HEK293 (cell line): ENCODE results near the gene TRAPPC11.

Experiments used
- CTCF ChIA-PET: fragments of 350-600 bp; formaldehyde crosslinking; extraction: SDS; loops from one replicate; lab custom pipeline; 2021; ENCODE audit warnings: antibody characterized with exemption; lab: Yijun Ruan, JAX
- POLR2A ChIA-PET: fragments of 300-600 bp; formaldehyde crosslinking; extraction: SDS; loops from one replicate; lab custom pipeline; 2020; ENCODE audit warnings: antibody characterized with exemption, inconsistent platforms; lab: Yijun Ruan, JAX
- H3K27ac ChIP-seq: fragments of 200-500 bp; sonication (Bioruptor generic); 2 replicates; pipeline ENCODE4 v1.5.1; 2014; ENCODE audit warnings: low read depth, low read length, control low read depth, inconsistent platforms; ENCODE audit errors: extremely low read depth
- H3K36me3 ChIP-seq, 2 experiments: fragments of 200-500 bp in 1 of 2; sonication (Bioruptor generic) in 1 of 2; 1 replicate in 1 of 2; 2 replicates in 1 of 2; pipeline ENCODE4 v1.5.1; 2014 to 2017; ENCODE audit warnings: inconsistent platforms in 2 of 2, low read length in 2 of 2; ENCODE audit not compliant: control insufficient read depth in 2 of 2, insufficient read depth in 1 of 2
- H3K4me1 ChIP-seq: fragments of 200-500 bp; sonication (Bioruptor generic); 2 replicates; pipeline ENCODE4 v1.5.1; 2014; ENCODE audit warnings: mild to moderate bottlenecking, low read length, inconsistent platforms; ENCODE audit not compliant: control insufficient read depth, insufficient read depth
- H3K4me3 ChIP-seq: 2 replicates; pipeline ENCODE4 v1.5.1; 2011; ENCODE audit warnings: low read depth, mild to moderate bottlenecking, control low read depth, low read length, moderate library complexity
- H3K9me3 ChIP-seq: fragments of 200-500 bp; sonication (Bioruptor generic); 2 replicates; pipeline ENCODE4 v1.5.1; 2014; ENCODE audit warnings: low read depth, low read length, inconsistent platforms; ENCODE audit not compliant: control insufficient read depth, insufficient read depth
- ATF2 ChIP-seq: fragments of 450-650 bp; formaldehyde crosslinking; IDR thresholded peaks from 2 replicates; pipeline ENCODE4 v1.5.1; 2016; ENCODE audit warnings: missing biosample characterization, missing genetic modification characterization, low read depth
- ELK4 ChIP-seq: IDR thresholded peaks from 2 replicates; pipeline ENCODE4 v1.6.1; 2011; ENCODE audit warnings: mild to moderate bottlenecking, low read depth, low read length, borderline replicate concordance
- GLIS1 ChIP-seq: fragments of 450-650 bp; formaldehyde crosslinking; IDR thresholded peaks from 2 replicates; pipeline ENCODE4 v1.5.1; 2016; ENCODE audit warnings: missing biosample characterization, missing genetic modification characterization
- INSM2 ChIP-seq: fragments of 450-650 bp; formaldehyde crosslinking; IDR thresholded peaks from 2 replicates; pipeline ENCODE4 v1.5.1; 2016; ENCODE audit warnings: missing biosample characterization, missing genetic modification characterization
- KLF1 ChIP-seq: fragments of 450-650 bp; formaldehyde crosslinking; IDR thresholded peaks from 2 replicates; pipeline ENCODE4 v1.5.1; 2016; ENCODE audit warnings: missing biosample characterization, missing genetic modification characterization
- MZF1 ChIP-seq: fragments of 450-650 bp; formaldehyde crosslinking; IDR thresholded peaks from 2 replicates; pipeline ENCODE4 v1.5.1; 2017; ENCODE audit warnings: missing biosample characterization, missing genetic modification characterization, borderline replicate concordance
- PATZ1 ChIP-seq: fragments of 450-650 bp; formaldehyde crosslinking; IDR thresholded peaks from 2 replicates; pipeline ENCODE4 v1.5.1; 2016; ENCODE audit warnings: missing biosample characterization, missing genetic modification characterization
- PRDM1 ChIP-seq: fragments of 450-650 bp; formaldehyde crosslinking; IDR thresholded peaks from 2 replicates; pipeline ENCODE4; 2016; ENCODE audit warnings: missing biosample characterization, missing genetic modification characterization
- TSHZ1 ChIP-seq: fragments of 450-650 bp; formaldehyde crosslinking; IDR thresholded peaks from 2 replicates; pipeline ENCODE4 v1.5.1; 2016; ENCODE audit warnings: missing biosample characterization, missing genetic modification characterization, borderline replicate concordance
- YY1 ChIP-seq: fragments of 450-650 bp; formaldehyde crosslinking; IDR thresholded peaks from 2 replicates; pipeline ENCODE4 v1.5.1; 2018; ENCODE audit warnings: missing biosample characterization, missing genetic modification characterization
- ZFP41 ChIP-seq: fragments of 450-650 bp; formaldehyde crosslinking; IDR thresholded peaks from 2 replicates; pipeline ENCODE4 v1.5.1; 2016; ENCODE audit warnings: missing biosample characterization, missing genetic modification characterization, borderline replicate concordance
- ZFP69B ChIP-seq: fragments of 450-650 bp; formaldehyde crosslinking; IDR thresholded peaks from 2 replicates; pipeline ENCODE4 v1.5.1; 2016; ENCODE audit warnings: missing biosample characterization, missing genetic modification characterization
- ZNF121 ChIP-seq: fragments of 450-650 bp; formaldehyde crosslinking; IDR thresholded peaks from 2 replicates; pipeline ENCODE4 v1.5.1; 2016; ENCODE audit warnings: missing biosample characterization, missing genetic modification characterization
- ZNF221 ChIP-seq: fragments of 450-650 bp; formaldehyde crosslinking; IDR thresholded peaks from 2 replicates; pipeline ENCODE4 v1.5.1; 2017; ENCODE audit warnings: missing biosample characterization, missing genetic modification characterization, borderline replicate concordance
- ZNF223 ChIP-seq: fragments of 450-650 bp; formaldehyde crosslinking; IDR thresholded peaks from 2 replicates; pipeline ENCODE4 v1.5.1; 2016; ENCODE audit warnings: missing biosample characterization, missing genetic modification characterization
- ZNF302 ChIP-seq: fragments of 450-650 bp; formaldehyde crosslinking; IDR thresholded peaks from 2 replicates; pipeline ENCODE4 v1.5.1; 2016; ENCODE audit warnings: missing biosample characterization, missing genetic modification characterization, low read depth
- ZNF501 ChIP-seq: fragments of 450-650 bp; formaldehyde crosslinking; IDR thresholded peaks from 2 replicates; pipeline ENCODE4 v1.5.1; 2016; ENCODE audit warnings: missing biosample characterization, missing genetic modification characterization
- ZNF513 ChIP-seq: fragments of 450-650 bp; IDR thresholded peaks from 2 replicates; pipeline ENCODE4 v1.5.1; 2018; ENCODE audit warnings: missing biosample characterization, missing genetic modification characterization
- ZNF549 ChIP-seq: fragments of 450-650 bp; IDR thresholded peaks from 2 replicates; pipeline ENCODE4 v1.5.1; 2018; ENCODE audit warnings: missing biosample characterization, missing genetic modification characterization, mild to moderate bottlenecking, inconsistent platforms, moderate library complexity
- ZNF629 ChIP-seq: fragments of 450-650 bp; formaldehyde crosslinking; IDR thresholded peaks from 2 replicates; pipeline ENCODE4 v1.5.1; 2017; ENCODE audit warnings: missing biosample characterization, missing genetic modification characterization
- ZNF677 ChIP-seq: fragments of 450-650 bp; IDR thresholded peaks from 2 replicates; pipeline ENCODE4 v1.5.0; 2018; ENCODE audit warnings: missing biosample characterization, mild to moderate bottlenecking, missing genetic modification characterization, moderate library complexity
- ZNF785 ChIP-seq: fragments of 450-650 bp; formaldehyde crosslinking; IDR thresholded peaks from 2 replicates; pipeline ENCODE4 v1.5.1; 2016; ENCODE audit warnings: missing biosample characterization, missing genetic modification characterization
- ZNF792 ChIP-seq: fragments of 450-650 bp; formaldehyde crosslinking; IDR thresholded peaks from 2 replicates; pipeline ENCODE4 v1.5.1; 2016; ENCODE audit warnings: missing biosample characterization, missing genetic modification characterization

Gene TRAPPC11

GRCh38 chr4:183732296-183732695 is 73.2 kb downstream of the TRAPPC11 start:
- H3K36me3 ChIP-seq = no peaks in the 10 kb centered on the region
- no peak for TF ChIP-seq ZNF629 (tag by site-specific recombination)
- TF ChIP-seq PRDM1 (tag by site-specific recombination) = no peak
- no peak for TF ChIP-seq YY1 (tag by site-specific recombination)
- TF ChIP-seq GLIS1 = no peak
- TF ChIP-seq KLF1 (tag by site-specific recombination) = no peak
- TF ChIP-seq ZNF501 (tag by site-specific recombination) = no peak
- TF ChIP-seq ZNF302 (tag by site-specific recombination) = no peak
- no peak for TF ChIP-seq ATF2 (tag by site-specific recombination)
- TF ChIP-seq ZNF513 = no peak
- no peak for TF ChIP-seq ZNF677 (tag by site-specific recombination)
- no peak for TF ChIP-seq ZFP69B
- TF ChIP-seq ELK4 = no peak
- no peak for TF ChIP-seq ZNF121
- no peak for TF ChIP-seq MZF1 (tag by site-specific recombination)
- TF ChIP-seq ZNF785 (tag by site-specific recombination) = no peak
- TF ChIP-seq ZNF549 = no peak
- TF ChIP-seq PATZ1 (tag by site-specific recombination) = no peak
- POLR2A ChIA-PET = no interaction called here
- no peak overlapping the region for H3K27ac ChIP-seq
- H3K4me1 ChIP-seq = no peaks in the 10 kb centered on the region
- H3K4me3 ChIP-seq = no peak overlapping the region
- CTCF ChIA-PET = no interaction called here
- H3K9me3 ChIP-seq = no peaks in the 10 kb centered on the region

GRCh38 chr4:183733181-183733580 is 74.1 kb downstream of the TRAPPC11 start:
- H3K27ac ChIP-seq = no peak overlapping the region
- POLR2A ChIA-PET = no interaction called here
- H3K4me3 ChIP-seq = no peak overlapping the region
- CTCF ChIA-PET = no interaction called here
- no peaks in the 10 kb centered on the region for H3K36me3 ChIP-seq
- no peaks in the 10 kb centered on the region for H3K9me3 ChIP-seq
- no peaks in the 10 kb centered on the region for H3K4me1 ChIP-seq
- TF ChIP-seq TSHZ1 (tag by site-specific recombination) (no peak), ZNF792 (no peak), ZFP41 (tag by site-specific recombination) (no peak), INSM2 (tag by site-specific recombination) (no peak), ZNF221 (tag by site-specific recombination) (no peak), ZNF223 (tag by site-specific recombination) (no peak)
